ENCODE measurements around the gene ENKD1.
A peak's percentile ranks its signal among the peaks of the same experiment; 100 is the strongest.
"Not testable (repeated sequence)": the region's sequence is repeated elsewhere in the genome, so short reads cannot be mapped to it uniquely, and the experiment has no call there.

Gene ENKD1

GRCh38 chr16:67666559-67667452 lies at the start of gene ENKD1, which contains the start of gene C16orf86:
Gene ENKD1 (minus strand): TSS chr16:67666750. CDS start chr16:67666442, 308 bp downstream.
Gene C16orf86 (plus strand): TSS chr16:67666814. CDS start chr16:67666971, 157 bp downstream.
- DNase-seq = peak; percentile 2

- no peak for DNase-seq
These were observed 49.5 kb upstream of the ENKD1 start for GRCh38 chr16:67716097-67716496.

GRCh38 chr16:67714522-67714921 lies 48.0 kb upstream of the ENKD1 start:
- DNase-seq = no peak

GRCh38 chr16:67713647-67714273 lies 47.2 kb upstream of the ENKD1 start:
- no peak for DNase-seq

- no peak for DNase-seq
These were observed 44.1 kb upstream of the ENKD1 start for GRCh38 chr16:67710607-67711006.

- no peak for DNase-seq
These were observed 42.5 kb upstream of the ENKD1 start for GRCh38 chr16:67709050-67709449.

GRCh38 chr16:67708368-67708771 lies 41.8 kb upstream of the ENKD1 start:
- DNase-seq = no peak

GRCh38 chr16:67707790-67708189 lies 41.2 kb upstream of the ENKD1 start:
- no peak for DNase-seq

GRCh38 chr16:67707210-67707609 lies 40.7 kb upstream of the ENKD1 start:
- DNase-seq = no peak

GRCh38 chr16:67704110-67704509 lies 37.6 kb upstream of the ENKD1 start:
- DNase-seq = no peak

- DNase-seq = no peak
These were observed 37.1 kb upstream of the ENKD1 start for GRCh38 chr16:67703626-67704025.

GRCh38 chr16:67702130-67702529 lies 35.6 kb upstream of the ENKD1 start:
- DNase-seq = no peak

- DNase-seq = no peak
These were observed 34.9 kb upstream of the ENKD1 start for GRCh38 chr16:67701420-67701819.

- no peak for DNase-seq
These were observed 32.7 kb upstream of the ENKD1 start for GRCh38 chr16:67699265-67699664.

GRCh38 chr16:67697422-67698185 lies 31.1 kb upstream of the ENKD1 start:
- DNase-seq = no peak

GRCh38 chr16:67694611-67695010 lies 28.1 kb upstream of the ENKD1 start:
- DNase-seq = no peak

- DNase-seq = not testable (repeated sequence)
These were observed 27.2 kb upstream of the ENKD1 start for GRCh38 chr16:67693517-67694285.

- no peak for DNase-seq
These were observed 19.0 kb upstream of the ENKD1 start for GRCh38 chr16:67685388-67686112.

- DNase-seq = no peak
These were observed 17.2 kb upstream of the ENKD1 start for GRCh38 chr16:67683767-67684166.

GRCh38 chr16:67679935-67680897 lies 13.7 kb upstream of the ENKD1 start:
- DNase-seq = no peak
